GM10266 (cell line): ENCODE measurements around the gene IGFBPL1.

Source experiments
- DNase-seq: peaks from one replicate; pipeline ENCODE4 v3.0.0; 2012; ENCODE audit errors: extremely low spot score
- TF ChIP-seq, protein P1 (sequence below): IDR thresholded peaks from 2 replicates; pipeline ENCODE4 v1.5.1; 2012; ENCODE audit warnings: mild to moderate bottlenecking, low read depth; ENCODE audit not compliant: control insufficient read depth, insufficient read depth; ENCODE audit errors: missing control alignments

The IGFBPL1 gene

DNA sequence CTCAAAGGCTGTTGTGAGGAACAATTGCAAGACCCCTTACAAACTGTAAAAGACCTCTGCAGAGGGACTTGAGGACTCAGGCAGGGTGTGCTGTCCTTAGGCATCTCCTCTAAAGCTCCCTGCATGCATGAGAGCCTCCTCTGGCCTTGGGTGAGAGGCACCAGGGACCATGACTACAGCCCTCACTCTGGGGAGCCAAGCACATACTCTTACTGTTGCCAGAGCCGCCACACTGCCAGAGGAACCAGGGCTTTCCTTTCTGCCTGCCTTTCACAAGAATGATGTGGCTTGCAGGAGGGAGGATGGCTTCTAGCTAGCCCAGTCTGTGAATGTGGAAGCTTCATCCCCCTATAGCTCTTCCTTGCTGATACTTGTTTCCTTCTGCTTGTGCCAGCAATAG, 5.9 kb downstream of the IGFBPL1 start:
- DNase-seq: no peak
- TF ChIP-seq, protein P1, sequence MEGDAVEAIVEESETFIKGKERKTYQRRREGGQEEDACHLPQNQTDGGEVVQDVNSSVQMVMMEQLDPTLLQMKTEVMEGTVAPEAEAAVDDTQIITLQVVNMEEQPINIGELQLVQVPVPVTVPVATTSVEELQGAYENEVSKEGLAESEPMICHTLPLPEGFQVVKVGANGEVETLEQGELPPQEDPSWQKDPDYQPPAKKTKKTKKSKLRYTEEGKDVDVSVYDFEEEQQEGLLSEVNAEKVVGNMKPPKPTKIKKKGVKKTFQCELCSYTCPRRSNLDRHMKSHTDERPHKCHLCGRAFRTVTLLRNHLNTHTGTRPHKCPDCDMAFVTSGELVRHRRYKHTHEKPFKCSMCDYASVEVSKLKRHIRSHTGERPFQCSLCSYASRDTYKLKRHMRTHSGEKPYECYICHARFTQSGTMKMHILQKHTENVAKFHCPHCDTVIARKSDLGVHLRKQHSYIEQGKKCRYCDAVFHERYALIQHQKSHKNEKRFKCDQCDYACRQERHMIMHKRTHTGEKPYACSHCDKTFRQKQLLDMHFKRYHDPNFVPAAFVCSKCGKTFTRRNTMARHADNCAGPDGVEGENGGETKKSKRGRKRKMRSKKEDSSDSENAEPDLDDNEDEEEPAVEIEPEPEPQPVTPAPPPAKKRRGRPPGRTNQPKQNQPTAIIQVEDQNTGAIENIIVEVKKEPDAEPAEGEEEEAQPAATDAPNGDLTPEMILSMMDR: no peak

DNA sequence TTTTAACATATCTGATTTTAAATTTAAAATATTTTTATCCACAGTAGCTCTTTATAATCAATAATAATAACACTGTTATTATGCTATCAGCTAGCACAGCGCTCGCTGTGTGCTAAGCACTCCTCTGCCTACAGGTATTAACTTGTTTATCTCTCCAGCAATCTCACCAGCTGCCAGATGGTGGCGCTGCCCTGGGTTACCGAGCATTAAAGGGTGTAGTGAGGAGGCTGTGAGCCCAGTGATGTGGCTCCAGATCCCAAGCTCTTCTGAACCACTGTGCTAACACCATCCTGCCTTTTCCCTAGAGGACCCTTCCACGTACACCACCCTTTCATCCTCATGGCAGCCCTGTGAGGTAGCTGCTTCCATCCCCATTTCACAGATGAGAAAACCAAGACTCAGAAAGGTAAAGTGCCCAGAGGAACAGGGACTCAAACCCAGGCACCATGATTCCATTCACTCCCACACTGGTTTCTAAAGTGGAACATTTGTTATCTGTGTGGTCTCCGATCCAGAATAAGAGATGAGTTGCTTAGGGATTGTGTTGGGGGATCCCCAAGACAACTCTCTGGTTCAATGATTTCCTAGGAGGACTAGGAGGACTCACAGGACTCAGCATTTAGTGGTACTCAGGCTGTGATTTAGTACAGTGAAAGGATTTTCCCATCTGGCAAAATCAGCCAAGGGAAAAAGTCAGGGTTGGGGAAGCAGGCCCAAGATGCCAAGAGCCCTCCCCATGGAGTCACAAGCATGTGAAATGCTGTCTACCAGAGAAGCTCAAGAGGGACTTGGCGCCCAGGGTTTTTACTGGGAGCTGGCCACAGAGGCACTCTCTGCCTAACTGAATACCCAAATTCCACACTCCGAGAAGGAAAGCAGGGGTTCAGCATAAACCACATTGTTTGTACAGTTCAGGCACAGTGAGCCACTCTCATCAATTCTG, 7.0 kb downstream of the IGFBPL1 start:
- DNase-seq: peak; percentile 57
- TF ChIP-seq, protein P1: peak; percentile 68

DNA sequence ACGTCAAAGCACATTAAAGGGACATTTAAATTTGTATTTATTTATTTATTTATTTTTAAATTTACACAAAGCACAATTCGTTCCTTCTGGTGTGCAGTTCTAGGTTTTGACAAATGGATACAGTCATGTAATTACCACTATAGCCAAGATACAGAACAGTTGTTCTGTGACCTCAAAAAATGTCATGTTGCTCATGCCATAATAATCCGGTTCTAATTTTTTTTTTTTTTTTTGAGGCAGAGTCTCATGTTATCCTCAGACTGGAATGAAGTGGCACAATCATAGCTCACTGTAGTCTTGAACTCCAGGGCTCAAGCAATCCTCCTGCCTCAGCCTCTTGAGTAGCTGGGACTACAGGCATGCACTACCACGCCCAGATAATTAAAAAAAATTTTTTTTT, 7.8 kb downstream of the IGFBPL1 start:
- TF ChIP-seq, protein P1: no peak
- no peak for DNase-seq

DNA sequence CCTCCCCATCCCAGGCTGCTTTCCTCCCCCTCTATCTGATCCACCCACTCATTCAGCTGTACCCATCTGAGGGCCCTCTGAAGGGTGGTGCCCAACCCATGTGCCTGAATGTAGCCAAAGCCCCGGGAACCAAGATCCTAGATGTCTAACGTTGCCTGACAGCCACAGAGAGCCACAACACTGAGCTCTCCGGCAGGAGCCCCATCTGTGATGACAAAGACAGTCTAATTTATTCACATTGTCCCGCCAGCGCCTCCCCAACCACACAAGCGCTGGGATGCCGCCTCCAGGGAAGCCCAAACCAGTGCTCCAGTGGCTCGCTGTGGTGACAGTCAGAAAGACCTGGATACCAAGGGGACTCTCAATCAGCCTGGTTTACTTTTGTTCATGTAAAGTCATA, 8.4 kb downstream of the IGFBPL1 start:
- TF ChIP-seq, protein P1: no peak
- no peak for DNase-seq

DNA sequence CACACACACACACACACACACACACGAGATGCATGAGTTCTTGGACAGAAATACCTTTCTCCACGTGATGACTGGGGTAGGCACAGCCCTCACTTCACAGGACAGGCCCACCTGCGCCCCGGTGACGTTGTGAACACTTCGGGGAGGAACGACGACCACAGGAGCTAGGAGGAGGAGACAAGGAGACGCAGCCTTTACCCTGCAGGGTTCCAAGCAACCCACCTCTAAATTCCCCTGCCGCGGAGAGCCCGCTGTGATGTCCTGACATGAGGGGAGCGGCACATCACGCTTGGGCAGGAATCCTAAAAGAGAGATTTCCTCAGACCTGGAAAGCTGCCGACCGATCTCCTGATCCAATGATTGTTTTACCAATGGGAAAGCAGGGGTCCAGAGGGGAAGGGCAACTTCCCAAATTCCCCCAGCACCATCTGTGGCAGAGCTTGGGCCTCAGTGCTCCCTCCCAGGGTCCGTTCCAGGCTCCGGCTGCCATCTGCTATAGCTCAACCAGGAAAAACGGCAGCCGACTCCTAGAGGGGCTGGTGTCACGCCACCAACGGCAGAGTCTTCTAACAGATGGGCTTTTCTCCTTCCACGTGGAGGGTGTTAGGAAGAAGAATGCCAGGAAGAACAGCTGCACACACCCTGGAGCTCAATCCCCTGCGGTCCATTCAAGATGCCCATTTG, 10.1 kb downstream of the IGFBPL1 start:
- DNase-seq: no peak
- TF ChIP-seq, protein P1: no peak

DNA sequence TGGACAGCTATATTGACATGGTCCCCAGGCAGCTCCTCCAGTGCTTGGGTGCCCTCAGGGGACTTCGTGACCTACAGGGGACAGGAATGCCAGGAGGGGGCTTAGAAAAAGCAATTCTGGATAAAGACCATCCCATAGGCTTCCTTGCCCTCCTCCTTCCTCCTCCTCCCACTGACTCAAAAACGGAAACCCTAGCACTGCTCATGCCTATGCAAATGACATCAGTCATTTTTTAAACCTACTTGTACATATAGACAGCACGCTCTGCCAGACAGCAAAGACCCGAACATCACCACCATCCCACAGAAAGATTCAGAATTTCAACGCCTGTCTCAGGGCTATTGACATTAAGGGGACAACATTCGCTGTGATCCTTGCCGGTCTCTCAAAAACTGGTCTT, 11.0 kb downstream of the IGFBPL1 start:
- TF ChIP-seq, protein P1: no peak
- no peak for DNase-seq

DNA sequence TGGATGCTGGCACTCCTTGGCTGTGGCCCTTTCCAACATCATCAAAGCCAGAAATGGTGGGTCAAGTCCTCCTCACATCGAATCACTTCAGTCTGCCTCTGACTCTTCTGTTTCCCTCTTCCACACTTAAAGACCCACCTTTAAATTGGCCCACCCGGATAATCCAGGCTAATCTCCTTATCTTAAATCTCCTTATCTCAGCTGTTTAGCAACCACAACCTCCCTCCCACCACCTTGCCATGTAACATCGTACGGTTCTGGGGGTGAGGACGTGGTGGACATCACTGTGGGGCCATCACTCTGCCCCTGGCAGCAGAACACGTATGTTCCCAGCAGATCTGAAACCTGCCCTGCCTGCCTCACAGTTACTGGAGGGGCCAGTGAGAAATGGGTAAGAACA, 11.5 kb downstream of the IGFBPL1 start:
- no peak for DNase-seq
- TF ChIP-seq, protein P1: no peak
